Endothelial cell of umbilical vein (primary cell): Measurements from ENCODE around the gene RPS23. TPM values are rescaled to one million over a fixed set of nuclear protein-coding genes. Genes with fewer than 3 reads are reported as not detected.

ENCODE experiments used
- BruUV-seq: library from RNA; stranded (reverse); fragments of 400-500 nt; replicated peaks from 2 replicates; lab custom pipeline; 2021; lab: Mats Ljungman, UMichigan
- CTCF ChIA-PET: fragments of 300-600, 350-600 bp; sonication (Branson Sonifier 250); formaldehyde crosslinking; loops from one replicate; lab custom pipeline; 2021; ENCODE audit warnings: antibody characterized with exemption, inconsistent platforms; lab: Charles Lee
- POLR2A ChIA-PET: fragments of 300-600, 350-600 bp; sonication (Branson Sonifier 250); formaldehyde crosslinking; loops from one replicate; lab custom pipeline; 2021; ENCODE audit warnings: antibody characterized with exemption, inconsistent platforms; lab: Charles Lee
- DNase-seq: peaks from one replicate; pipeline ENCODE4 v3.0.0-alpha.2; 2011; ENCODE audit warnings: low read depth, low spot score
- FAIRE-seq: peaks from 2 replicates; lab custom pipeline; 2011; peaks lifted over from hg19 to GRCh38; lab: Jason Lieb, UNC
- H2AFZ ChIP-seq: 2 replicates; pipeline ENCODE4 v1.6.0; 2012; ENCODE audit warnings: low read depth, low read length, control low read depth, inconsistent platforms
- H3K27ac ChIP-seq: 2 replicates; pipeline ENCODE4 v1.5.1; 2011; ENCODE audit warnings: low read depth, mild to moderate bottlenecking, control low read depth, low read length, moderate library complexity; ENCODE audit not compliant: insufficient read depth
- H3K27me3 ChIP-seq, 2 experiments: 2 replicates each; pipeline versions ENCODE4 v1.6.0 to v1.6.1; 2011; ENCODE audit warnings: low read length in 2 of 2, mixed read lengths in 1 of 2; ENCODE audit not compliant: control insufficient read depth in 2 of 2, insufficient read depth in 2 of 2
- H3K36me3 ChIP-seq, 2 experiments: 2 replicates in 1 of 2; 3 replicates in 1 of 2; pipeline ENCODE4 v1.5.1; 2011; ENCODE audit warnings: low read length in 2 of 2, mild to moderate bottlenecking in 1 of 2, moderate library complexity in 1 of 2; ENCODE audit not compliant: control insufficient read depth in 2 of 2, insufficient read depth in 2 of 2; ENCODE audit errors: extremely low read depth in 1 of 2
- H3K4me1 ChIP-seq: 3 replicates; pipeline ENCODE4 v1.5.1; 2011; ENCODE audit warnings: mild to moderate bottlenecking, low read length; ENCODE audit not compliant: control insufficient read depth, insufficient read depth; ENCODE audit errors: extremely low read depth
- H3K4me2 ChIP-seq: 2 replicates; pipeline ENCODE4 v1.6.1; 2011; ENCODE audit warnings: low read length, control low read depth, mixed read lengths; ENCODE audit not compliant: insufficient read depth
- H3K4me3 ChIP-seq, 3 experiments: fragments of 200-600 bp in 1 of 3; sonication (generic), shearing (Covaris generic) in 1 of 3; replicated peaks in 1 of 3; 2 replicates each; pipeline ENCODE4 v1.5.1; 2011 to 2016; ENCODE audit warnings: control low read depth in 3 of 3, low read length in 3 of 3, mild to moderate bottlenecking in 2 of 3, inconsistent platforms in 1 of 3, low read depth in 1 of 3, moderate library complexity in 1 of 3; ENCODE audit not compliant: insufficient read depth in 1 of 3
- H3K79me2 ChIP-seq: 2 replicates; pipeline ENCODE4 v1.6.0; 2012; ENCODE audit warnings: low read length, inconsistent platforms; ENCODE audit not compliant: control insufficient read depth, insufficient read depth
- H3K9ac ChIP-seq: replicated peaks from 2 replicates; pipeline ENCODE3; 2011; ENCODE audit warnings: low read length, control low read depth; ENCODE audit not compliant: insufficient read depth; ENCODE audit errors: extremely low read depth
- H3K9me1 ChIP-seq: replicated peaks from 3 replicates; pipeline ENCODE4 v1.6.0; 2011; ENCODE audit warnings: mild to moderate bottlenecking, low read length; ENCODE audit not compliant: control insufficient read depth, insufficient read depth; ENCODE audit errors: extremely low read depth
- H3K9me3 ChIP-seq: replicated peaks from 2 replicates; pipeline ENCODE4 v1.5.1; 2012; ENCODE audit warnings: low read length, inconsistent platforms; ENCODE audit not compliant: control insufficient read depth, insufficient read depth
- H4K20me1 ChIP-seq: replicated peaks from 2 replicates; pipeline ENCODE3; 2011; ENCODE audit warnings: mild to moderate bottlenecking, low read length; ENCODE audit not compliant: control insufficient read depth, insufficient read depth; ENCODE audit errors: extremely low read depth
- EZH2 ChIP-seq: IDR thresholded peaks from 2 replicates; pipeline ENCODE4 v1.6.1; 2012; ENCODE audit warnings: borderline replicate concordance, low read depth, mild to moderate bottlenecking, moderate library complexity, low read length, inconsistent platforms; ENCODE audit not compliant: severe bottlenecking
- FOS ChIP-seq: IDR thresholded peaks from 2 replicates; pipeline ENCODE4 v1.6.1; 2011; ENCODE audit warnings: mild to moderate bottlenecking, low read length, moderate library complexity, borderline replicate concordance; ENCODE audit not compliant: insufficient read depth
- GATA2 ChIP-seq: IDR thresholded peaks from 2 replicates; pipeline ENCODE4 v1.7.0; 2011; ENCODE audit warnings: low read depth, mild to moderate bottlenecking, moderate library complexity, mixed read lengths, low read length; ENCODE audit not compliant: insufficient read length, insufficient read depth
- MYC ChIP-seq: IDR thresholded peaks from one replicate; pipeline ENCODE4 v1.6.1; 2011; ENCODE audit warnings: mild to moderate bottlenecking, low read depth, low read length
- POLR2A ChIP-seq: IDR thresholded peaks from 2 replicates; pipeline ENCODE4 v1.6.1; 2012; ENCODE audit warnings: low read depth, mild to moderate bottlenecking, control low read depth, low read length
- POLR2AphosphoS5 ChIP-seq: IDR thresholded peaks from 2 replicates; pipeline ENCODE4 v1.6.1; 2012; ENCODE audit warnings: low read depth, mild to moderate bottlenecking, control low read depth, low read length, moderate library complexity; ENCODE audit not compliant: insufficient read depth
- dilution Hi-C: fragments of 300-500 bp; cut with MboI; formaldehyde crosslinking; loops from one replicate; pipeline ENCODE4 v1.15.0; 2019; ENCODE audit warnings: low sequenced_read_pairs; ENCODE audit not compliant: extremely low pct_ligation_motif_present
- intact Hi-C: fragments of 100-400 bp; cut with micrococcal nuclease; formaldehyde crosslinking; loops from one replicate; pipeline ENCODE4 v1.10.0; 2022
- polyA plus RNA-seq, 4 experiments: library from polyadenylated mRNA; depleted of rRNA in 3 of 4; stranded (reverse) in 3 of 4; unstranded in 1 of 4; fragments of >200 nt; gene quantifications; 2 replicates each; pipeline versions ENCODE4 v1.2.1 to v1.2.3, GENCODE V29; 2011 to 2012; ENCODE audit warnings: missing spikeins in 1 of 4
- total RNA-seq: library from RNA; stranded (reverse); gene quantifications from 2 replicates; pipeline ENCODE4 v1.2.3, GENCODE V29; 2021
- TF ChIP-seq, protein P1 (sequence below): IDR thresholded peaks from 2 replicates; pipeline ENCODE4 v1.6.1; 2011; ENCODE audit not compliant: insufficient read depth, insufficient read length
- TF ChIP-seq, protein P2 (sequence below), 2 donors: IDR thresholded peaks; 1 replicate in 1 of 2; 2 replicates in 1 of 2; pipeline ENCODE4 v1.5.1; 2011; ENCODE audit warnings: low read length in 2 of 2, mild to moderate bottlenecking in 2 of 2, moderate library complexity in 2 of 2, control low read depth in 1 of 2, inconsistent platforms in 1 of 2, low read depth in 1 of 2; ENCODE audit not compliant: insufficient read depth in 1 of 2; ENCODE audit errors: extremely low read depth in 1 of 2

RPS23 gene
- total and polyA plus RNA-seq, 2 donors (not counting 3 experiments of a cell fraction or from before 2014, with no cell fraction given) = 2,037 to 3,265 TPM

DNA sequence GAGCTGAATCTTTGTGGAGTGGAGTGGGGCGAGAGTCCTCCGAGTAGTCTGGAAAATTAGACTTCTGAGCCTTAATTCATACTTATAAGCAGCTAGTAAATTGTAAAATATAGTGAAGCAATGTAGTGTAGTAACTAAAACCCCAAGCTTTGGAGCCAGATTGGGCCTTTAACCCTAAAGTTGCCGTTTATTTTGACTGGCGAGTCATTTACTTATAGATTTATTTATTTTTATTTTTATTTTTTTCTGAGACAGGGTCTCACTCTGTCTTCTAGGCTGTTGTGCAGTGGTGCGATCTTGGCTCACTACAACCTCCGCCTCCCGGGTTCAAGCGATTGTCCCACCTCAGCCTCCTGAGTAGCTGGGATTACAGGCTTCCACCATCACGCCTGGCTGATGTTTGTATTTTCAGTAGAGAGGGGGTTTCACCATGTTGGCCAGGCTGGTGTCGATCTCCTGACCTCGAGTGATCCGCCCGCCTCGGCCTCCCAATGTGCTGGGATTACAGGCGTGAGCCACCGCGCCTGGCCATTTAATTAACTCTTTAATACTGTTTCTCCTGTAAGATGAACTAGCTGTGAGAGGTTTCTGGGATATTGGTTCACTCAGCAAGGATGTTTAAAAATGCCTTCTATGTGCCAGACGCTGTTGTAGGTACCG lies 687 bp upstream of the RPS23 start:
- no peak for DNase-seq
- no peaks in the 10 kb centered on the region for H3K9me1 ChIP-seq
- intact Hi-C loops = loop anchor here (1.0 to 5.0 kb wide), 3 partner anchors 10 to 977 kb away; partner anchors contain the start of gene ZCCHC9

More for the DNA sequence above, 687 bp upstream of the RPS23 start:
- ChIA-PET CTCF (interaction anchor here (0.7 to 1.6 kb wide), 3 partner anchors 20 to 853 kb away, joined by 3 to 5 read pairs (median 3); no protein-coding TSS in a partner anchor), POLR2A (interaction anchor here (0.6 to 1.7 kb wide), 5 partner anchors 9 to 1152 kb away, joined by 3 to 5 read pairs (median 4); partner anchors contain the start of gene ATG10)
- H3K9ac ChIP-seq = peak overlapping the region; percentile 99
- H4K20me1 ChIP-seq = no peaks in the 10 kb centered on the region
- peak overlapping the region; percentile 70 for H2AFZ ChIP-seq
- BruUV-seq = TSS peak; percentile 96
- no peak for TF ChIP-seq FOS
- no peak for TF ChIP-seq POLR2A
- TF ChIP-seq MYC = no peak
- TF ChIP-seq EZH2 = no peak
- TF ChIP-seq, protein P1, sequence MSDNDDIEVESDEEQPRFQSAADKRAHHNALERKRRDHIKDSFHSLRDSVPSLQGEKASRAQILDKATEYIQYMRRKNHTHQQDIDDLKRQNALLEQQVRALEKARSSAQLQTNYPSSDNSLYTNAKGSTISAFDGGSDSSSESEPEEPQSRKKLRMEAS = no peak
- TF ChIP-seq POLR2AphosphoS5 = no peak
- no peak for TF ChIP-seq GATA2
- TF ChIP-seq, protein P2, sequence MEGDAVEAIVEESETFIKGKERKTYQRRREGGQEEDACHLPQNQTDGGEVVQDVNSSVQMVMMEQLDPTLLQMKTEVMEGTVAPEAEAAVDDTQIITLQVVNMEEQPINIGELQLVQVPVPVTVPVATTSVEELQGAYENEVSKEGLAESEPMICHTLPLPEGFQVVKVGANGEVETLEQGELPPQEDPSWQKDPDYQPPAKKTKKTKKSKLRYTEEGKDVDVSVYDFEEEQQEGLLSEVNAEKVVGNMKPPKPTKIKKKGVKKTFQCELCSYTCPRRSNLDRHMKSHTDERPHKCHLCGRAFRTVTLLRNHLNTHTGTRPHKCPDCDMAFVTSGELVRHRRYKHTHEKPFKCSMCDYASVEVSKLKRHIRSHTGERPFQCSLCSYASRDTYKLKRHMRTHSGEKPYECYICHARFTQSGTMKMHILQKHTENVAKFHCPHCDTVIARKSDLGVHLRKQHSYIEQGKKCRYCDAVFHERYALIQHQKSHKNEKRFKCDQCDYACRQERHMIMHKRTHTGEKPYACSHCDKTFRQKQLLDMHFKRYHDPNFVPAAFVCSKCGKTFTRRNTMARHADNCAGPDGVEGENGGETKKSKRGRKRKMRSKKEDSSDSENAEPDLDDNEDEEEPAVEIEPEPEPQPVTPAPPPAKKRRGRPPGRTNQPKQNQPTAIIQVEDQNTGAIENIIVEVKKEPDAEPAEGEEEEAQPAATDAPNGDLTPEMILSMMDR (IDR thresholded peaks at IDR 0.05; ENCODE audit: extremely low read depth in 1 of 2, insufficient read depth in 1 of 2, low read depth in 1 of 2, low read length in 2 of 2) = no peak
- H3K4me2 ChIP-seq = peak overlapping the region; percentile 63
- no peaks in the 10 kb centered on the region for H3K9me3 ChIP-seq
- peak overlapping the region; percentile 74 to 99 (median 96) for H3K4me3 ChIP-seq
- peak overlapping the region; percentile 91 for H3K27ac ChIP-seq
- H3K27me3 ChIP-seq = no peaks in the 10 kb centered on the region
- FAIRE-seq = no peak
- H3K36me3 ChIP-seq = peaks cover 14 to 23% of the 10 kb centered on the region in 2 experiments
- peaks cover 11% of the 10 kb centered on the region for H3K4me1 ChIP-seq
- dilution Hi-C loops = no loop called here
- H3K79me2 ChIP-seq = peaks cover 20% of the 10 kb centered on the region
